ENCODE data around the gene CREB5.

GRCh38 chr7:28798274-28798673 lies 386.0 kb downstream of the CREB5 start:
- TF ChIP-seq, protein P1, sequence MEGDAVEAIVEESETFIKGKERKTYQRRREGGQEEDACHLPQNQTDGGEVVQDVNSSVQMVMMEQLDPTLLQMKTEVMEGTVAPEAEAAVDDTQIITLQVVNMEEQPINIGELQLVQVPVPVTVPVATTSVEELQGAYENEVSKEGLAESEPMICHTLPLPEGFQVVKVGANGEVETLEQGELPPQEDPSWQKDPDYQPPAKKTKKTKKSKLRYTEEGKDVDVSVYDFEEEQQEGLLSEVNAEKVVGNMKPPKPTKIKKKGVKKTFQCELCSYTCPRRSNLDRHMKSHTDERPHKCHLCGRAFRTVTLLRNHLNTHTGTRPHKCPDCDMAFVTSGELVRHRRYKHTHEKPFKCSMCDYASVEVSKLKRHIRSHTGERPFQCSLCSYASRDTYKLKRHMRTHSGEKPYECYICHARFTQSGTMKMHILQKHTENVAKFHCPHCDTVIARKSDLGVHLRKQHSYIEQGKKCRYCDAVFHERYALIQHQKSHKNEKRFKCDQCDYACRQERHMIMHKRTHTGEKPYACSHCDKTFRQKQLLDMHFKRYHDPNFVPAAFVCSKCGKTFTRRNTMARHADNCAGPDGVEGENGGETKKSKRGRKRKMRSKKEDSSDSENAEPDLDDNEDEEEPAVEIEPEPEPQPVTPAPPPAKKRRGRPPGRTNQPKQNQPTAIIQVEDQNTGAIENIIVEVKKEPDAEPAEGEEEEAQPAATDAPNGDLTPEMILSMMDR (IDR thresholded peaks at IDR 0.05; ENCODE audit: extremely low read depth in 1 of 2, insufficient read depth in 1 of 2, low read depth in 1 of 2, low read length in 2 of 2) = no peak
- TF ChIP-seq POLR2A (IDR thresholded peaks at IDR 0.05; ENCODE audit: low read depth, low read length) (no peak), FOS (IDR thresholded peaks at IDR 0.05; ENCODE audit: borderline replicate concordance, insufficient read depth, low read length) (no peak), POLR2AphosphoS5 (IDR thresholded peaks at IDR 0.05; ENCODE audit: insufficient read depth, low read depth, low read length) (no peak), MYC (IDR thresholded peaks at IDR 0.05; ENCODE audit: low read depth, low read length) (no peak), JUN (IDR thresholded peaks at IDR 0.05; ENCODE audit: borderline replicate concordance, insufficient read depth, insufficient read length, low read depth) (no peak), EZH2 (IDR thresholded peaks at IDR 0.05; ENCODE audit: borderline replicate concordance, low read depth, low read length, severe bottlenecking) (no peak), MAX (IDR thresholded peaks at IDR 0.05; ENCODE audit: insufficient read depth, insufficient read length) (no peak)

Measured in endothelial cell of umbilical vein (primary cell).